BE2C (cell line): Measurements from ENCODE around the gene OSBPL8.

ENCODE experiments used
- DNase-seq: peaks from one replicate; pipeline ENCODE4 v3.0.0-alpha.2; 2020
- H3K27me3 ChIP-seq: fragments of 250-450 bp; sonication (Bioruptor Pico); 2 replicates; pipeline ENCODE4 v1.5.1; 2020; ENCODE audit warnings: mild to moderate bottlenecking
- H3K36me3 ChIP-seq: fragments of 250-450 bp; sonication (Bioruptor Pico); 2 replicates; pipeline ENCODE4 v1.5.1; 2020; ENCODE audit warnings: mild to moderate bottlenecking
- H3K4me1 ChIP-seq: fragments of 250-450 bp; sonication (Bioruptor Pico); 2 replicates; pipeline ENCODE4 v1.5.1; 2020
- H3K4me3 ChIP-seq: 2 replicates; pipeline ENCODE4 v1.5.1; 2011; ENCODE audit warnings: low read depth, low read length
- H3K9me3 ChIP-seq: fragments of 250-450 bp; sonication (Bioruptor Pico); 2 replicates; pipeline ENCODE4 v1.5.1; 2020
- TF ChIP-seq, protein P1 (sequence below): IDR thresholded peaks from 2 replicates; pipeline ENCODE4 v1.5.1; 2012; ENCODE audit warnings: mild to moderate bottlenecking, low read depth, low read length

OSBPL8 gene

DNA sequence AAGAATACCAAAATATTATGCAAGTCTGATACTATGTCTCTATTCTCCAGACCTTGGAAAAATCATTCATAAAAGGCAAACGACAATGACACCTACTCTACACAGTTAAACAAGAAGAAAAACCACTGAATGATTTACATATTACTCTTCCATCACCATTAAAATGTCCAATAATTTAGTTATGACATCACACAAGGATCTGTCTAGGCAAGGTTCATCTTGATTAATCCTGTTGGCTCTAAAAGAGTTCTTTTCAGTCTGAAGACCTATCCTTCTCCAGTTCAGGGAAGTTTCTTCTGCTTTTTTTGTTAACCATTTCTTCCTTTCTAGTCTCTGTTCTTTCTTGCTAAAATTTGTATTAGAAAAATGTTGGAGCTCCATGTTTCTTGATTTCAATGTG is 64.0 kb downstream of the OSBPL8 start:
- no peak overlapping the region for H3K4me3 ChIP-seq
- H3K9me3 ChIP-seq, result no peaks in the 10 kb centered on the region
- no peaks in the 10 kb centered on the region for H3K27me3 ChIP-seq
- H3K4me1 ChIP-seq, result no peaks in the 10 kb centered on the region
- no peaks in the 10 kb centered on the region for H3K36me3 ChIP-seq
- DNase-seq, result no peak
- TF ChIP-seq, protein P1, sequence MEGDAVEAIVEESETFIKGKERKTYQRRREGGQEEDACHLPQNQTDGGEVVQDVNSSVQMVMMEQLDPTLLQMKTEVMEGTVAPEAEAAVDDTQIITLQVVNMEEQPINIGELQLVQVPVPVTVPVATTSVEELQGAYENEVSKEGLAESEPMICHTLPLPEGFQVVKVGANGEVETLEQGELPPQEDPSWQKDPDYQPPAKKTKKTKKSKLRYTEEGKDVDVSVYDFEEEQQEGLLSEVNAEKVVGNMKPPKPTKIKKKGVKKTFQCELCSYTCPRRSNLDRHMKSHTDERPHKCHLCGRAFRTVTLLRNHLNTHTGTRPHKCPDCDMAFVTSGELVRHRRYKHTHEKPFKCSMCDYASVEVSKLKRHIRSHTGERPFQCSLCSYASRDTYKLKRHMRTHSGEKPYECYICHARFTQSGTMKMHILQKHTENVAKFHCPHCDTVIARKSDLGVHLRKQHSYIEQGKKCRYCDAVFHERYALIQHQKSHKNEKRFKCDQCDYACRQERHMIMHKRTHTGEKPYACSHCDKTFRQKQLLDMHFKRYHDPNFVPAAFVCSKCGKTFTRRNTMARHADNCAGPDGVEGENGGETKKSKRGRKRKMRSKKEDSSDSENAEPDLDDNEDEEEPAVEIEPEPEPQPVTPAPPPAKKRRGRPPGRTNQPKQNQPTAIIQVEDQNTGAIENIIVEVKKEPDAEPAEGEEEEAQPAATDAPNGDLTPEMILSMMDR, result no peak

DNA sequence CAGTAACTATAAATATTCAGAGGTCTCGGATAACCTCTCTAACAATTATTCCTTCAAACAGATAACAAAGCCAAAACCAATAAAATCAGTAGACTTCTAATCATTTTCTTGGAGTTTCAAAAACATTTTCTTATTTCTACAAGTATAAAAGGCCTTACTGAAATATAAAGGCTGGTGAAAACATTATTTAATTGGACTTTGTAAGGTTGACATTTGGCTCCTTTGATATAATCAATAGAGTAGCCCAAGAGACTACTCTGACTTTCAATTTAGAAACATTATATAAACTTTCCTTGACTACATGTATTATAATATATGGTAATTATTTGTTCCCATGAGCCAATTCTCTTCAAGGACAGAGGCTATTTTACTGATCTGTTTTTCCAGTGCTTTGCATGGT is 68.3 kb downstream of the OSBPL8 start:
- no peaks in the 10 kb centered on the region for H3K9me3 ChIP-seq
- no peaks in the 10 kb centered on the region for H3K27me3 ChIP-seq
- DNase-seq, result no peak
- TF ChIP-seq, protein P1, result no peak
- no peak overlapping the region for H3K4me3 ChIP-seq
- no peaks in the 10 kb centered on the region for H3K36me3 ChIP-seq
- no peaks in the 10 kb centered on the region for H3K4me1 ChIP-seq

GRCh38 chr12:76490763-76491162 is 68.8 kb downstream of the OSBPL8 start:
- no peaks in the 10 kb centered on the region for H3K27me3 ChIP-seq
- no peaks in the 10 kb centered on the region for H3K4me1 ChIP-seq
- no peak for DNase-seq
- H3K36me3 ChIP-seq, result no peaks in the 10 kb centered on the region
- TF ChIP-seq, protein P1, result no peak
- H3K9me3 ChIP-seq, result no peaks in the 10 kb centered on the region
- H3K4me3 ChIP-seq, result no peak overlapping the region

DNA sequence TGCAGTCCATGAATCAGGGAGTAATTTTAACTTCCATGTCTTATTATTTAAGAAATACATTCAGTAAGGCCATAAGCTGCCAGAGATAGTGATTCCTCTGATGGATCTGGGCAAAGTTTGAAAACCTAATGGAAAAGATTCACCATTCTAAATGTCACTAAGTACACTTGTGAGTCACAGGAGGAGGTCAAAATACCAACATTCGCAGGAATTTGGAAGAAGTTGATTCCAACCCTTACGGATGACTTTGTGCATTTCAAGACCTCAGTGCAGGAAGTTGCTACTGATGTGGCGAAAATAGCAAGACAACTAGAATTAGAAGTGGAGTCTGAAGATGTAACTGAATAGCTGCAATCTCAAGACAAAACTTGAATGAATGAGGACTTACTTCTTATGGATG is 69.8 kb downstream of the OSBPL8 start:
- no peak for DNase-seq
- TF ChIP-seq, protein P1, result no peak
- Histone ChIP-seq H3K27me3 (no peaks in the 10 kb centered on the region), H3K9me3 (no peaks in the 10 kb centered on the region), H3K4me3 (no peak overlapping the region), H3K36me3 (no peaks in the 10 kb centered on the region), H3K4me1 (no peaks in the 10 kb centered on the region)

- TF ChIP-seq, protein P1, result no peak
- Histone ChIP-seq H3K4me1 (no peaks in the 10 kb centered on the region), H3K27me3 (no peaks in the 10 kb centered on the region), H3K36me3 (no peaks in the 10 kb centered on the region), H3K4me3 (no peak overlapping the region), H3K9me3 (no peaks in the 10 kb centered on the region)
- no peak for DNase-seq
Observed at GRCh38 chr12:76486011-76486410, 73.6 kb downstream of the OSBPL8 start.

DNA sequence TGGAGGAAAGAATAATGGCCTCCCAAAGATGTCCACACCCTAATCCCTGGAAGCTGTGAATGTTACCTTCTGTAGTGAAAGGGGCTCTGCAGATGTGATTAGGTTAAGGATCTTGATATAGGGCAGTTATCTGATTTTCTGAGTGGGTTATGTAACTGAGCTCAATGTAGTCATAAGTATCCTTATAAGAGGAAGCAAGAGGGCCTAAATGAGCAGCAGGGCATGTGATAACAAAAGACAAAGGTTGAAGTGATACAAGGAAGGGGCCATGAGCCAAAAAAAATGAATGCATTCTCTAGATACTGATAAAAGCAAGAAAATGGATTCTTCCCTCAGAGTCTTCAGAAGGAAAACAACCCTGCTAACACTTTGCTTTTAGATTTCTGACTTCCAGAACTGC is 78.8 kb downstream of the OSBPL8 start:
- H3K27me3 ChIP-seq, result no peaks in the 10 kb centered on the region
- no peak overlapping the region for H3K4me3 ChIP-seq
- no peaks in the 10 kb centered on the region for H3K4me1 ChIP-seq
- H3K36me3 ChIP-seq, result no peaks in the 10 kb centered on the region
- TF ChIP-seq, protein P1, result no peak
- no peak for DNase-seq
- H3K9me3 ChIP-seq, result no peaks in the 10 kb centered on the region
